GM15510 (cell line): ENCODE data around the gene C1orf35.

Source experiments
- POLR2A ChIP-seq: IDR thresholded peaks from 3 replicates; pipeline ENCODE4 v1.6.1; 2011; ENCODE audit warnings: borderline replicate concordance; ENCODE audit not compliant: insufficient read length; ENCODE audit errors: extremely low read depth

The C1orf35 gene

DNA sequence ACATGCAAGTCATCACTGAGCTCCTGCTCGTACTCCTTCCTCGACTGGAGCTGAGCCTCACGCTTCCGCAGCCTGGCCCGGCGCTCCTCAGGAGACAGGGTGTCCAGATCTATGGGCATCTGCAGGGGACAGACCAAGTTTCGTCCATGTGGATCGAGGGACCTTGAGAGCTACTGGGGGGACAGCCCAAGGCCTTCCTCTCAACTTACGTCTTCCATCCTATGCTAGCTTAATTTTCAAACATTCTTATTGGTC, 3.6 kb upstream of the C1orf35 start:
- no peak for TF ChIP-seq POLR2A

DNA sequence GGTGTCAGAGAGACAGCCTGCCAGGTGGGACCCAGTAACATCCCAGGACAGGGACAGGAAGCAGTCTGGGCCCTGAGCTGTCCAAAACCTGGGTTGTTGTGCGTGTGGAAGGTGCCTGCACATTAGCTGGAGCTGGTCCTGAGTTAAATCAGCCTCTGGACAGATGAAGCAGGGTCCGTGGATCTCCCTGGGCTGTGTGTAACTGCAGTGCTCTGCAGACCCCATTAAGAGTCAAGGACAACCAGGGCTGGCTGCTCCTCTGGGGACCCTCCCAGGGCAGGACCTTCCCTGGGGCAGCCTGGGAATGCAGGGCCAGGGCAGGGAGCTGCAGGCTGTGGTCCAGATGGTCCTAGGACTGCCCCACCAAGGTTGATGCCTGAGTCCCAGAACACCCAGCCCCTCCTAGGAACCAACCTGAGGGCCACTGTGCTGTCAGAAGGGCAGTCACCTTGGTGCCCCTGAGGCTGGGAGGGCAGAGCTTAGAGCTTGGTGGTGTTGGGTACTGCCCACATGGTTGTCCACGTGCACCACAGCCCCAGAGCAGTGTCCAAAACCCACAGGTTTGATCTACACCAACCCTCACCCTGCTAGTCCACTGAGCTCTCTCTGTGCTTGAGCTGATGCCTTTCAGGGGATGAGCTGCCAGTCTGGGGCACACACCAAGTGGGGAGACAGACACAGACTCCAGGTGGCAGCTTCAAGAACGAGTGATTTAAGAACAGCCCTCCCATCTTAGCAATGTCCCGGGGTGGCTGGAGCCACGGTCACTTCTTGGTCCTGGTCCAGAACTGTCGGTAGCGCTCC, 3.1 kb upstream of the C1orf35 start:
- TF ChIP-seq POLR2A: no peak

DNA sequence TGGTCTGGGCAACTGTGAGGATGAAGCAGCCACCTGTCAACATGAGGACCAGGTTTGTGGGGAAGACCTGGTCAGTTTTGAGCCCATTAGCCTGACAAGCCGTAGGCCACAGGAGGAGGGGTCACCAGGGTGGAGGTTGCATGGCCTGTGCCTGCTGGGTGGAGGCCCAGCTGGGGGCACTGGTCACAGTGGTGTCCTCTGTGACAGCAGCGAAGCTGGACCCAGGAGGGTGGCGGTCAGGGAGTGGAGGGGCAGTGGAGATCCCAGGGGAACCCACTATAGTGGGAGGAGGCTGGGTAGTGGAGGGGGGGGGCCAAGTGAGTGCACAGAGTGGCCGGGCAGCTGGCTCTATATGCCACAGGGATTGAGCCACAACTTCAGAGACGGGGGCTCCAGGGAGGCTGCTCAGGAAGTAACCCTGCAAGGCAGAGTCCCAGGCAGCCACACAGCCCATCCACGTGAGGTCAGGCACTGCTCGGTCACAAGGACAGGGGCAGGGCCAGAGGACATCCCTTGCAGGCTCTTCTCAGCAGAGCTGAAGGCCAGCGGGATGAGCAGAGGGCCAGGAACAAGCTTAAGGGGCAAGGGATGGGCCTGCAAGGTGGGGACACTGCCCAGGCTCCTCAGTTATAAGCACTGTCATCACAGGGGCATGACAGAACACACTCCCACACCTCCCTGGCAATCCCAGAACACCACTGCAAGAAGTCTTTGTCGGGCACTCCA, 2.3 kb upstream of the C1orf35 start:
- TF ChIP-seq POLR2A: no peak

DNA sequence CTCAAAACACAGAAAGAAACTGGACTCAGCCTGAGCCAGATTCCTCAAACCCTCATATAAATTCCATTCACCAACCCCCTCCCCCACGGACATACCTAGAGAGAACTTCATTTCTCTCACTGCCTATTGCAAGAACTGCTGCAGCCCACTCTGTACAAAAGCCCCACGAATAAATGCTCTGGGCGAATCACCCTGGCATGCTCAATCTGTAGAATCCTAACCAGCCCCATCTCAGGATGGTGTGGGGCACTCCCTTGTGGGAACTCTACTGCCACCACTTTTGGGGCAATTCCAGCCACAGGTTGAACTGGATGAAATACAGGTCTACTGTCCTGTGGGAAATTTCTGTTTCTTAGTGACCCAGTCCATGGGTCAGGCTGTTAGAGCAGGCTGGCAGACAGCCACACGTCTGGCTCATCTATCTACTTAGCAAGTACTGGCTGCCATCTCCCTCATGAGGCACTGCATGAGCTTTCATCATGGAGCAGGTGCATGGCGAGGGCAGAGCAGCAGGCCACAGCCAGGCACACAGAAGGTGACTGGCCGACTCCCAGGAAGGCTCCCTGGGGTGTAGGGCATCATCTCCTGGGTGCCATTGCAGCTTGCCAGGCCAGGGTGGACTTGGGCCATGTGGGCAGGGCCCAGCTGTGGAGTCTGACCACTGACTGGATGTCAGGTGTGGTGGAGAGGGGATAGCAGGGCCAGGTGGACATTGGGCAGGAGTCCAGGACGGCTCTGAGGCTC, 1.6 kb upstream of the C1orf35 start:
- TF ChIP-seq POLR2A: no peak

DNA sequence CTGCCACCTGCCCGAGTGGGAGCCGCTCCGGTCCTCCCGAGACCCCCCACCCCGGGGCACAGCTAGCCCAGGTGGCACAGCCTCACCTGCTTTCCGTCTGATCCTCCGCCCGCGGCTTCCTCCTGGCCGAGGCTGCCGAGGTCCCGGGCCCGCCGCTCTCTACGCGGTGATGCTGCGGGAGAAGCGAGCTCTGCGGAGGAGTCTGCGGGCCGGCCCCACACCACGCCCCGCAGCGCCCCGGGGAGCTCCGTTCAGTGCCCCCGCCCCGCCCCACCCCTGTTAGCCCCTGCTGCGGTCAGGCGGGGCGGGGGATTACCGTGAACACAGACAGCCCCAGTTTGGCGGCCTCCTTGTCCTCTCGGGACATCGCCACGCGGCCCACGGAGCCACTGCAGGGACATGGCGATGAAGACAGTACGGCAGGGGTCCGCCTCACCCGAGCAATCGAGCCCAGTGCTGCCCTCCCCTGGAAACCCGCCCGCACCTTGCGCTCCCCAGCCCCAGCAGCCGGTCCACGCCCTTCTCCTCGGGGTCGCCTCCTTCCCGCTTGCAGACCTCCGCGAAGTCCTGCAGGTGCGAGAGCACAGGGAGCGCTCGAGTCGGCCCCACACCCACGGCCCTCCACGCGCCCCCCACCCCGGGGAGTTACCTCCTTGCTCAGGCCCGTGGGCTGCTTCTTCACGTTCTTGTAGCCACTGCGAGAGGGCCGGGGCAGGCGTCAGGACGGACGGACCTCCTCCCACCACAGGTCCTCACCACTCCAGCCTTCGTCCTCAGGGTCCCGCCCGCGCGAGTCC, 933 bp downstream of the C1orf35 start:
- TF ChIP-seq POLR2A: no peak

DNA sequence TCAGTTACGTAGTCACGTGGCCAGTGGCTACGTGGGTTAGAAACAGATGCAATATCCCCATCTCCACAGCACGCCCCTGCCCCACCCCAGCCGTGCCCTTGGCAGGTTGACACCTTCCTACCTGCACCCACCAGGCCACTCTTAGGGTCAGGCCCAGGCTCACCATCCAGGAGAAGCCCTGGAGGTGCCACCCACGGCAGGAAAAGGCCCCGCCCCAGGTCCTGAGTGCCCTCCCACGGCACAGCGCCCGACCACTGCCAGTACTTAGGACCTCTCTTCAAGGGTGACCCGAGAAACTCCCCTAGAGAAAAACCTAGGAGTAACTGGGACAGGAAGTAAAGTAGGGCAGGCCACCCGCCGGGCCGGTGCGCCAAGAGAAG, 1.5 kb downstream of the C1orf35 start:
- TF ChIP-seq POLR2A: no peak

DNA sequence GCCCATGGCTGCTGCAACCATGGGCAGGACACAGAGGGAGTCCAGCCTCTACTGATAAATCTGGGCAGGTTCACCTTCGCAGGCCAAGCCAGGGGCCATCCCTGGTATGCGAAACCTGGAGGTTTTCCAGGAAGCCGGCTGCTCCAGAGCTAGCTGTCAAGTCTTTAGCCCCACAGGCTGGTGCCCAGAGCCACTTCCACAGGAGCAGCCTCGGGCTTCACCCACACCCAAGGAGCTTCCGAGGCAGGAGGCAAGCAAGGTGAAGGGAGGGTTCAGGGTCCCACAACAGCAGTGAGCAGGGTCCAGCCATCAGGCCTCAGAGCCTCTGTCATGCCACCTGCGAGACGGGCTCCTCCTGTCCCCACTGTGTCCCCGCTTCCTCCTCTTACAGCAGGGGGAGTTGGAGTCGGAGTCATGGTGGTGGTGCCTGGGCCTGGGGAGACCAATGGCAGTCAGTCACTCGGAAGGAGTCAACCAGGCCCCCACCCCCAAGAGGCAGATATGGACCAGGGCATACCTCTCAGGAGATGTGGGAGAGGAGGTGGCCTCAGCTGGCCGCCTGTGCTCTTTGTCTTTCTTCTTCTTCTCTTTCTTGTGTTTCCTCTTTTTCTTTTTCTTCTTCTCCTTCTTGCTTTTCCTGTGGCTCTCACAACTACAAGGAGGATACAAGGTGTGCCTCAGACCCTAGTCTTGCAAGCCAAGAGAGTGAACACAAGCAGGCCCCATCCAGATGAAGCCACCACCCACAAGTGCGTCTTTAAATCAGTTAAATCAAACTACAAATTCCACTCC, 2.1 kb downstream of the C1orf35 start:
- TF ChIP-seq POLR2A: no peak

DNA sequence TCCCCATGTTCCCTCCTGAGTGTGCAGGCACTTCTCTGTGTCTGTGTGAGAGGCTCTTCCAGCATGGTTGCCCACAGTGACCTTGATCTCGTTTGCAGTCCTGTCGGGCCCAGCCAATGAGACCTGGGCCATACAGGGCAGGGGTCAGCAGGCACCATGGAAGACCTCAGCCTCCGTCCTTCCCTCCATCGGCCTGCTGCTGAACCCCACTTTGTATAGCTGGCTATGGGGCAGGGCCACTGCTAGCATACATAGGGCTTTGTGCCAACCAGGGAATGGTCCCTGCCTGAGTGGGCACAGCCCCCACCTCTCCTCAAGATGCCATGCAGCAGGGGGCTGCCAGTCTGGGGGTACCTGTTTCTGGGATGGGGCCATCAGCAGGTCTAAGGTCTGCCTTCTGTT, 3.8 kb downstream of the C1orf35 start:
- TF ChIP-seq POLR2A: no peak

DNA sequence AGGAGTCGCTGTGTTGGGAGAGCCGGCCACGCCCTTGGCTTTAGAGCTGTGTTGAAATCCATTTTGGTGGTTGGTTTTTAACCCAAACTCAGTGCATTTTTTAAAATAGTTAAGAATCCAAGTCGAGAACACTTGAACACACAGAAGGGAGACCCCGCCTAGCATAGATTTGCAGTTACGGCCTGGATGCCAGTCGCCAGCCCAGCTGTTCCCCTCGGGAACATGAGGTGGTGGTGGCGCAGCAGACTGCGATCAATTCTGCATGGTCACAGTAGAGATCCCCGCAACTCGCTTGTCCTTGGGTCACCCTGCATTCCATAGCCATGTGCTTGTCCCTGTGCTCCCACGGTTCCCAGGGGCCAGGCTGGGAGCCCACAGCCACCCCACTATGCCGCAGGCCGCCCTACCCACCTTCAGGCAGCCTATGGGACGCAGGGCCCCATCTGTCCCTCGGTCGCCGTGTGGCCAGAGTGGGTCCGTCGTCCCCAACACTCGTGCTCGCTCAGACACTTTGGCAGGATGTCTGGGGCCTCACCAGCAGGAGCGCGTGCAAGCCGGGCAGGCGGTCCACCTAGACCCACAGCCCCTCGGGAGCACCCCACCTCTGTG, 4.7 kb downstream of the C1orf35 start:
- TF ChIP-seq POLR2A: no peak

DNA sequence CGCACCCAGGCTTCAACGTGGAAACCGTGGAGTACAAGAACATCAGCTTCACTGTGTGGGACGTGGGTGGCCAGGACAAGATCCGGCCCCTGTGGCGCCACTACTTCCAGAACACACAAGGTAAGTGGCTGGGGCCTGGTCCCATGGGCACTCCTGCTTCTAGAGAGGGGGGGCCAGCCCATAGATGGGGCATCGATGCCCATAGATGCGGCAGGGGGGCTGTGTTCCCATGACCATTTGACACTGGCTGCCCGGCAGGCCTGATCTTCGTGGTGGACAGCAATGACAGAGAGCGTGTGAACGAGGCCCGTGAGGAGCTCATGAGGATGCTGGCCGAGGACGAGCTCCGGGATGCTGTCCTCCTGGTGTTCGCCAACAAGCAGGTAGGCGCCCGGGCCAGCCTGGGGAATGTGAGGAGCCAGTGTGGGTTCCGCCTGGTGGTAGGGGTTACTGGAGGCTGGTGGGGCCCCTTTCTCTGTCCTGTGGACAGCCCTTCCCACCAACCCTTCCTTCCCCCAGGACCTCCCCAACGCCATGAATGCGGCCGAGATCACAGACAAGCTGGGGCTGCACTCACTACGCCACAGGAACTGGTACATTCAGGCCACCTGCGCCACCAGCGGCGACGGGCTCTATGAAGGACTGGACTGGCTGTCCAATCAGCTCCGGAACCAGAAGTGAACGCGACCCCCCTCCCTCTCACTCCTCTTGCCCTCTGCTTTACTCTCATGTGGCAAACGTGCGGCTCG, 5.6 kb downstream of the C1orf35 start:
- no peak for TF ChIP-seq POLR2A

DNA sequence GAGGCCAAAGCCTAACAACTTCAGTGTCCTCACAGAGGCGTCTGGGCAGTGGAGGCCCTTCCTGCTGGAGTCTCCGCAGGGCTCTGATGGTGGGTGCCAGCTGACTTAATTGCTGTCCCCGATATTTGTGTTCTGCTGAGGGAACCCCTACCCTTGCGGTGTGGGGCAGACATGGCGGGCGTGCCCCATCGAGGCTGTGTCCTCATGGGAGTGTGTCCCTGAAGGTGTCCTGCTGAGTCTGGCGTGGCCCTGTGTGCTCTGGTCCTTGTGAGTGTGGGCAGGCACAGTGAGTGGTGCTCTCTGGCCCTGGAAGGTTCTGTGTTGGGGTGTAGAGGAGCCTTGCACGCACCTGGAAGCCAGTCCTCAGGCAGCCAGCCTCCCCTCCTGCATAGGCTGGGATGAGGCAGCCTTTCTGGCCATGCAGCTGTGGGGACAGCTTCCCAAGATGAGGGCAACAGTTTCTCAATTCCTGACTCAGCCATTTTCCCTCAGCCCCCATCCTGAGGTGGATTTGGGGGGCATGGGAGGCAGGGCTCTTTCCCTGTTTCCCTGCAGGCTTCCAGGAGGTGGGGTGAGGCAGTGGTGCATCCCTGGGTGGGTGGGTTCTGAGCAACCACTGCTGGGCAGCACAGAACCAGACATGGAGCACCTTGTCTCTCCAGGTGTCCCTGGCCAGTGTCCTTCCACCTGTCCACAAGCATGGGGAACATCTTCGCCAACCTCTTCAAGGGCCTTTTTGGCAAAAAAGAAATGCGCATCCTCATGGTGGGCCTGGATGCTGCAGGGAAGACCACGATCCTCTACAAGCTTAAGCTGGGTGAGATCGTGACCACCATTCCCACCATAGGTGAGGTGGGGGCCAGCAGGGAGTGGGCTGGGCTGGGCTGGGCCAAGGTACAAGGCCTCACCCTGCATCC, 6.5 kb downstream of the C1orf35 start:
- TF ChIP-seq POLR2A: no peak

DNA sequence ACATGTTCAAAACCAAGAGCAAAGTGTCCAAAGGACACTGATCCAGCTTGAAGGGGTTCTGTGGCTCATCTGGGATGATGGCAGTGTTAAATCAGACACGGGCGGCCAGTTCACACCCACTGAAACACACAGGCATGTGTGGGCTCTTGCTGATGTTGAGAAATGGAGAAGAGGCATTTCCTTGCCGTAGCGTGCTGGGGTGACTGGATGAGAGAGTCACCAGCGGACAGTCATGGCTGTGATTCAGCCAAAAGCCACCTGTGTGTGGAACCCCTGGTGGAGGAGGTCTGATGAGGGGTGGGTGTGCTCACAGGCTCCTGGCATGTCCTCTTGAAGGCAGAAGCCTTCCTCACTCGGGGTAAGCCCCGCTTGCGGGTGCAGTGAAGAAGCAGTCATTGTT, 7.2 kb downstream of the C1orf35 start:
- TF ChIP-seq POLR2A: no peak

DNA sequence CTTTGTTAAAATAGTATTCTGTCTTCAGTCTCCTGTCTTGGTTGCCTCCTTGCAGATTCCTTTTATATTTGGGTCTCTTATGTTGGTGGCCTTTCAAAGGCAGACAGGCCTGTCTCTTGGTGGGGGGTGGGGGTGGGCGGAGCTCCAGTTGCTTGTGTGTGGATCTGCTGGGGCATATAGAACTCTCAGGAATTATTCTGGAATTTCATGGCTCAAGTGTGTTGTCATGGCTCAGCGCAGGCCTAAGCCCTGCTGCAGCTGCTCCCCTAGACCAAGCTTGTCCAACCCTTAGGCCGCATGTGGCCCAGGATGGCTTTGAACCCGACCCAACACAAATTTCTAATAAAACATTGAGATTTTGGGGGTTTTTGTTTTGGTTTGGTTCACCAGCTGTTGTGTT, 8.0 kb downstream of the C1orf35 start:
- TF ChIP-seq POLR2A: no peak
